Measurements from ENCODE around the gene CDH22.

The CDH22 gene

GRCh38 chr20:46312945-46313861 is 4.9 kb upstream of the CDH22 start:
- H3K36me3 ChIP-seq (ENCODE audit: control insufficient read depth, insufficient read depth, low read length, severe bottlenecking), result no peaks in the 10 kb centered on the region
- DNase-seq (ENCODE audit: low read depth), result no peak
- H3K27me3 ChIP-seq (replicated peaks; ENCODE audit: control insufficient read depth, insufficient read depth, low read length), result peaks cover 91% of the 10 kb centered on the region
- H3K9me3 ChIP-seq (ENCODE audit: control insufficient read depth, low read length), result no peaks in the 10 kb centered on the region
- no peak overlapping the region for H3K4me3 ChIP-seq (ENCODE audit: low read length)
- H3K9ac ChIP-seq (ENCODE audit: low read length), result no peak overlapping the region
- H3K4me1 ChIP-seq (ENCODE audit: control insufficient read depth, insufficient read depth, low read length), result no peaks in the 10 kb centered on the region

- peak; percentile 11 for DNase-seq (ENCODE audit: low read depth)
- Histone ChIP-seq H3K4me3 (ENCODE audit: low read length) (no peak overlapping the region), H3K27me3 (replicated peaks; ENCODE audit: control insufficient read depth, insufficient read depth, low read length) (peaks cover 87% of the 10 kb centered on the region), H3K36me3 (ENCODE audit: control insufficient read depth, insufficient read depth, low read length, severe bottlenecking) (no peaks in the 10 kb centered on the region), H3K4me1 (ENCODE audit: control insufficient read depth, insufficient read depth, low read length) (no peaks in the 10 kb centered on the region), H3K9me3 (ENCODE audit: control insufficient read depth, low read length) (no peaks in the 10 kb centered on the region), H3K9ac (ENCODE audit: low read length) (no peak overlapping the region)
These were observed 4.0 kb upstream of the CDH22 start for GRCh38 chr20:46312075-46312944.

DNA sequence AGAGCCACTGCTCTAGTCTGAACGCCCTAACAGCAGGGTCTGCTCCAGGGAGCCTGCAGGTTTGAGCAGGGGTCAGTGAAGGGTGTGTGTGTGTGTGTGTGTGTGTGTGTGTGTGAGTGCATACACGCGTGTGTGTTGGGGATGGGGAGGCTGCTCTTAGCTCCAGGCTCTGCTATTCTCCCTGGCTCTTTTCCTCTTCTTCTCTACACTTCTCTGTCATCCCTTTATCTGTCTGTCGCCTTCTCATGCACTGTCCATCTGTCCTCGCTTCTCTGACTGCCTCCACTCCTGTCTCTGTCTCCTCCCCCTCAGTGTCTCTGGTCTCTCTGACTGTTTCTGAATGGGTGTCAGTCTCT is 3.4 kb upstream of the CDH22 start:
- Histone ChIP-seq H3K36me3 (ENCODE audit: control insufficient read depth, insufficient read depth, low read length, severe bottlenecking) (no peaks in the 10 kb centered on the region), H3K27me3 (replicated peaks; ENCODE audit: control insufficient read depth, insufficient read depth, low read length) (peaks cover 85% of the 10 kb centered on the region), H3K9me3 (ENCODE audit: control insufficient read depth, low read length) (no peaks in the 10 kb centered on the region), H3K4me1 (ENCODE audit: control insufficient read depth, insufficient read depth, low read length) (no peaks in the 10 kb centered on the region), H3K9ac (ENCODE audit: low read length) (no peak overlapping the region), H3K4me3 (ENCODE audit: low read length) (no peak overlapping the region)
- no peak for DNase-seq (ENCODE audit: low read depth)

GRCh38 chr20:46311039-46311650 is 2.8 kb upstream of the CDH22 start:
- no peaks in the 10 kb centered on the region for H3K9me3 ChIP-seq (ENCODE audit: control insufficient read depth, low read length)
- no peaks in the 10 kb centered on the region for H3K4me1 ChIP-seq (ENCODE audit: control insufficient read depth, insufficient read depth, low read length)
- H3K27me3 ChIP-seq (replicated peaks; ENCODE audit: control insufficient read depth, insufficient read depth, low read length), result peaks cover 86% of the 10 kb centered on the region
- H3K9ac ChIP-seq (ENCODE audit: low read length), result no peak overlapping the region
- H3K36me3 ChIP-seq (ENCODE audit: control insufficient read depth, insufficient read depth, low read length, severe bottlenecking), result no peaks in the 10 kb centered on the region
- no peak overlapping the region for H3K4me3 ChIP-seq (ENCODE audit: low read length)
- peak; percentile 48 for DNase-seq (ENCODE audit: low read depth)

- H3K4me3 ChIP-seq (ENCODE audit: low read length), result no peak overlapping the region
- H3K4me1 ChIP-seq (ENCODE audit: control insufficient read depth, insufficient read depth, low read length), result no peaks in the 10 kb centered on the region
- H3K9me3 ChIP-seq (ENCODE audit: control insufficient read depth, low read length), result no peaks in the 10 kb centered on the region
- H3K9ac ChIP-seq (ENCODE audit: low read length), result no peak overlapping the region
- peaks cover 85% of the 10 kb centered on the region for H3K27me3 ChIP-seq (replicated peaks; ENCODE audit: control insufficient read depth, insufficient read depth, low read length)
- DNase-seq (ENCODE audit: low read depth), result no peak
- no peaks in the 10 kb centered on the region for H3K36me3 ChIP-seq (ENCODE audit: control insufficient read depth, insufficient read depth, low read length, severe bottlenecking)
These were observed 1.6 kb upstream of the CDH22 start for GRCh38 chr20:46309945-46310344.

DNA sequence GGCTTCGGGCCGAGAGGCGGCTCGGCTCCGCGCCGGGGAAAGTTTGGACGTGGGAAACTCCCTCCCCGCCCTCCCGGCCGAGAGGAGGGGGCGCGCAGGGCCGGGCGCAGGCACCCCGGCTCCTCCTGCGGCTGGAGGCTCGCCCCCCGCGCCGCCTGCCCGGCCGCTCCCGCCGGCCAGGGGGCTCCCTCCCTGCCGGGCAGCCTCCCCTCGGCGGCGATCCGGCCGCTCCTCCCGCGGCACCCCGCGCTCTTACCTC is 370 bp downstream of the CDH22 start:
- DNase-seq (ENCODE audit: low read depth), result no peak
- Histone ChIP-seq H3K9ac (ENCODE audit: low read length) (no peak overlapping the region), H3K9me3 (ENCODE audit: control insufficient read depth, low read length) (no peaks in the 10 kb centered on the region), H3K36me3 (ENCODE audit: control insufficient read depth, insufficient read depth, low read length, severe bottlenecking) (no peaks in the 10 kb centered on the region), H3K4me1 (ENCODE audit: control insufficient read depth, insufficient read depth, low read length) (no peaks in the 10 kb centered on the region), H3K4me3 (ENCODE audit: low read length) (peak overlapping the region; percentile 70), H3K27me3 (replicated peaks; ENCODE audit: control insufficient read depth, insufficient read depth, low read length) (peaks cover 84% of the 10 kb centered on the region)

DNA sequence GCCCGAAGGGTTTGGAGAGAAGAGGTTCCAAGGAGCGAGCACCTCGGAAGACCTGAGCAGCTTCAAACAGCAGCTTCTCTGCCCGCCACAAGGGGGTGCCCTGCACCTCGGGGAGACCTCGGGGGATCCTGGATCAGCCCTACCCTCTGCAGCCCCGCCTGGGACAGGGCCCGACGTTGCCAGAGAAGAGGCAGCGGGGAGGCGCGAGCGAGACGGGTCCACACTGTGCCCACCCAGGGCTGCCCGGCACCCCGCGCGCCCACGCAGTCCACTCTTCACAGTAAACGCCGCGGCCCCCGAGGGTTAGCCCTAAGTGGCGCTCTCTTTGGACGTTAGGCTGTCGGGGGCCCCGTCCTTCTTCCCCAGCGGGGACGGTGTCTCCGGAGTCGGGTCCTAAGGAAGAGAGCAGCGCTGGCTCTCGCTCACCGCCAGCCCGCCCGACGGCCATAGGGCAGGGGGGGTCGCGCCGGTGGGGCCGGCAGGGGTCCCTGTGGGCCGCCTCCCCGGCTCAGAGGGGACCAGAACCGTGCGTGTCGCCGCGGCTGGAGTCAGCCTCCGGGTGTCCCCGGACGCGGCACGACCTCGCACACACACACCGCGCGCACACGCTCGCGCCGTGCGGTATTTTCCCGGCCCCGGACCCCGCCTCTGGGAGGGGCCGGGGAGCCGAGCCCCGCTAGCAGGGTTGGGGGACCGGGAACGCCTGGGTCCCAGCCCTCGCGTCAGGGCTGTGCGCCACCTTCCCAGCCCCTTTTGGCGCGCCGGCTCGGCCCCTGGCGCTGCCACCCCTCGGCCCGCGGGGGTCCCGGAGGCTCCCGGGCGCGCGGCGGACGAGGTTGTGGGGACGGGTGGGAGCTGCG is 929 bp downstream of the CDH22 start:
- Histone ChIP-seq H3K4me1 (ENCODE audit: control insufficient read depth, insufficient read depth, low read length) (no peaks in the 10 kb centered on the region), H3K36me3 (ENCODE audit: control insufficient read depth, insufficient read depth, low read length, severe bottlenecking) (no peaks in the 10 kb centered on the region), H3K27me3 (replicated peaks; ENCODE audit: control insufficient read depth, insufficient read depth, low read length) (peaks cover 84% of the 10 kb centered on the region), H3K9ac (ENCODE audit: low read length) (no peak overlapping the region), H3K9me3 (ENCODE audit: control insufficient read depth, low read length) (no peaks in the 10 kb centered on the region), H3K4me3 (ENCODE audit: low read length) (peak overlapping the region; percentile 70)
- peak; percentile 58 for DNase-seq (ENCODE audit: low read depth)

DNA sequence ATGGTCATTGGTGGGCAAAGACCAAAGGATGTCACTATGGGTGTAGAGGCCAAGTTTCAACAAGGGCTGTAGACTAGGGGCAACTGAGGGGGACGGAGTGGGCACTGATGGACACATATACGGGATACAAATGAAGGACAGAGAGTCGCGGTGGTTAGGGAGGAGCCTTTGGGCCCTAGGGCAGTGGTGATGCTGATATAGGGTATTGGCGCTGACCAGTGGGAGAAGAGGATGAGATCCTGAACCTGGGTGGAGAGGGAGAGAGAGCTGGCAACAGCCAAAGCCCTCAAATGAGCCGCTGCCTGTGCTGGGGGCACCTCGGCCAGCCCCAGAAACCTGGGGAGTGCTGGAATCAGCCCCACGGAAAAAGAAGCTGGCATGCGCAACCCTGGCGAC is 1.6 kb downstream of the CDH22 start:
- peaks cover 85% of the 10 kb centered on the region for H3K27me3 ChIP-seq (replicated peaks; ENCODE audit: control insufficient read depth, insufficient read depth, low read length)
- no peak for DNase-seq (ENCODE audit: low read depth)
- H3K4me3 ChIP-seq (ENCODE audit: low read length), result no peak overlapping the region
- H3K9ac ChIP-seq (ENCODE audit: low read length), result no peak overlapping the region
- H3K36me3 ChIP-seq (ENCODE audit: control insufficient read depth, insufficient read depth, low read length, severe bottlenecking), result no peaks in the 10 kb centered on the region
- H3K4me1 ChIP-seq (ENCODE audit: control insufficient read depth, insufficient read depth, low read length), result no peaks in the 10 kb centered on the region
- H3K9me3 ChIP-seq (ENCODE audit: control insufficient read depth, low read length), result no peaks in the 10 kb centered on the region

- no peak overlapping the region for H3K9ac ChIP-seq (ENCODE audit: low read length)
- no peaks in the 10 kb centered on the region for H3K9me3 ChIP-seq (ENCODE audit: control insufficient read depth, low read length)
- no peak for DNase-seq (ENCODE audit: low read depth)
- H3K4me3 ChIP-seq (ENCODE audit: low read length), result no peak overlapping the region
- no peaks in the 10 kb centered on the region for H3K4me1 ChIP-seq (ENCODE audit: control insufficient read depth, insufficient read depth, low read length)
- H3K27me3 ChIP-seq (replicated peaks; ENCODE audit: control insufficient read depth, insufficient read depth, low read length), result peaks cover 80% of the 10 kb centered on the region
- no peaks in the 10 kb centered on the region for H3K36me3 ChIP-seq (ENCODE audit: control insufficient read depth, insufficient read depth, low read length, severe bottlenecking)
These were observed 2.3 kb downstream of the CDH22 start for GRCh38 chr20:46305973-46306360.

DNA sequence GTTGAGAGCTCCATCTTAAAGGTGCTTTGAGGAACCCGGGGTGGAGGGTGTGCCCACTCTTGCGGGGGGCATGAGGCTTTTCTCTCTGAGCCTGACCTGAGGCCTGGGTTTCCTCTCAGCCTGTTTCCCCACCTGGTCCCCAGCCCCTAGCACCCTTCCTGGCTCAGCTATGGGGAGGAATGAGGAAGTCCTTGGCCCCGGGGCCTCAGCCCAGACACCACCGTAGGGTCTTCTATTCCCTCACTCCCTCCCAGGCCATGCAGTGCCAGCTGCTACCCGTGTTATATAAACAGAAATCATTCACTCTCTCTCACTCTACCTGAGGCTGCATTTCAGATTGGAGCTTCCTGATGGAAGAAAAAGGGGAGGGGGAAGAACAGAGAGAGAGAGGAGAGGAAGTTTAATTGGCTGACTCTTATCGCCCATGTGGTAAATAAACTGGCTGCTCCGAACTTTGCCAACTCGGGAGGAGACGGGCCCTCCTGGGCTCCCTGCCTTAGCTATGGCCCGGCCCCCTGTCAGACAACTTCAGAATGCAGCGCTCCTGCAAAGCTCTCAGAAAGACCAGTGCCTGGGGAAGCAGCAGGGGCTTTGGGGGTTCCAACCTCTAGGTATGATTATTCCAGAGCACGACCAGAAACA is 2.8 kb downstream of the CDH22 start:
- Histone ChIP-seq H3K27me3 (replicated peaks; ENCODE audit: control insufficient read depth, insufficient read depth, low read length) (peaks cover 77% of the 10 kb centered on the region), H3K4me1 (ENCODE audit: control insufficient read depth, insufficient read depth, low read length) (no peaks in the 10 kb centered on the region), H3K9ac (ENCODE audit: low read length) (no peak overlapping the region), H3K4me3 (ENCODE audit: low read length) (no peak overlapping the region), H3K36me3 (ENCODE audit: control insufficient read depth, insufficient read depth, low read length, severe bottlenecking) (no peaks in the 10 kb centered on the region), H3K9me3 (ENCODE audit: control insufficient read depth, low read length) (no peaks in the 10 kb centered on the region)
- no peak for DNase-seq (ENCODE audit: low read depth)
